ENCODE measurements around the gene TBC1D10A.

The TBC1D10A gene

DNA sequence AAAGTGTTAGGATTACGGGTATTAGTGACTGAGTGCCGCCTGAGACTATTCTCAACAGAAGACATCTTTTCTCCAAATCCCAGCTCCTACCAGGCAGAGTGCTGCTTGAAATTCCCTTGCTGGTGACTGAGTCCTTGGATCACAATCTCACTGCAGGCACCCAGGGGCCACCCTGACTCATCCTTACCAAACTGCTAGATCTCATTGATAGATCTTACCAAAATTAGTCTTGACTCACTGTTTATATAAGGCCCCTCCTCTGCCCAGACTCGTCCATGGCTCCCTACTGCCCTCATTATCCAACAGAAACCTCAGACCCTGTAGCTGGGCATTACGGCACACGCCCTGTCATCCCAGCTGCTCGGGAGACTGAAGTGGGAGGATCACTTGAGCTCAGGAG lies 14.7 kb downstream of the TBC1D10A start:
- DNase-seq (ENCODE audit: insufficient read length, low spot score) (no peak), FAIRE-seq (no peak)

GRCh38 chr22:30310881-30311771 lies 15.6 kb downstream of the TBC1D10A start:
- TF ChIP-seq CTCF (IDR thresholded peaks at IDR 0.05; ENCODE audit: insufficient read depth, missing control alignments), result no peak
- no peak for FAIRE-seq
- no peak for DNase-seq (ENCODE audit: insufficient read length, low spot score)

More for the DNA sequence above, 14.7 kb downstream of the TBC1D10A start:
- no peak for TF ChIP-seq CTCF (IDR thresholded peaks at IDR 0.05; ENCODE audit: insufficient read depth, missing control alignments)

DNA sequence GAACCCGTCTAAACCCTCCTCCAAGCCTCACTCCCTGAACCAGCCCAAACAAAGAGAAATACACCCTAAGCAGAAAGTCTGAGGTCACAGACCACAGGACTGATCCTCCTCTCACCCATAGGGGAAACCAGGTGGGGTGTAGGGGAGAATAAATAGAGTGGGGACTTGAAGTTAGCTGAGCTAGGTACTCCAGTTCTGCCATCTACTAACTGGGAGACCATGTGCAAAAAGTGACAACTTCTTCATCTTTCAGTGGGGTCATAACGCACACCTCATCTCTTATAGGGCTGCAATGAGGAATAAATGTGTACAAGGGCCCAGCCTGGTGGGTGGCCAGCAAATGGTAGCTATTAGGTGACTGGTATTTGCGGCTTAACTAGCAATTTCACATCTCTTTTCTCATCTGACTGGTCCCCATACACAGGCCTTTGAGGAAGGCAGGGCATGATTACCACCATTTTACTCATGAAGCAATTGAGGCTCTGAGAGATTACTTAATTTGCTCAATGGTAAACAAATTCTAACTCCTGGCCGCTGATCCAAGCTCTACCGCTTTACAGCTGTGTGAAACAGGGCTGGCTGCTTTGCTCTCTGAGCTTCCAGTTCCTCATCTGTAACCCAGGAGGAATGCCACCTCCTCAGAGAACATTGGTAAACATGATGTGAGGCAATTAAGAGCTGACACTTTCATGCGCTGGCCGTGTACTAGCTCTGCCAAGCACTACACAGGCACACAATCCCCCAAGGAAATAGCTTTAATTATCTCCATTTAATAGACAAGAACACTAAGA lies 16.6 kb downstream of the TBC1D10A start:
- DNase-seq (ENCODE audit: insufficient read length, low spot score) (no peak), FAIRE-seq (no peak)
- no peak for TF ChIP-seq CTCF (IDR thresholded peaks at IDR 0.05; ENCODE audit: insufficient read depth, missing control alignments)

GRCh38 chr22:30308518-30309230 lies 18.1 kb downstream of the TBC1D10A start:
- no peak for DNase-seq (ENCODE audit: insufficient read length, low spot score)
- no peak for FAIRE-seq
- no peak for TF ChIP-seq CTCF (IDR thresholded peaks at IDR 0.05; ENCODE audit: insufficient read depth, missing control alignments)

DNA sequence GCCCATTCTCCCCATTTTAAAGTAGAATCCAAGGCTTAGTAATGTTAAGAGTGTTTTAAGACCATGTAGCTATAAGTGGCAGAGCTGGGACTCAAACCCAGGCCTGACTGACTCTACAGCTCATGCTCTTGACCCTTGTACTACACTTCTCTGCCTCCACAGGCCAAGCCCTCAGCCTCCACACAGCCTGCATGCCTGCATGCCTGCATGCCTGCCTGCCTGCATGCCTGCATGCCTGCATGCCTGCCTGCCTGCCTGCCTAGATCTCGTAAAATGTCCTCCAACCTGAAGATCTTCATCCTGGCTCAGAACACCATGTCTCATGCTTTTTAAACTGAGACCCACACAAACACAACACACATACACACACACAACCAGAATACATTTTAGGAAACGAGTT lies 18.6 kb downstream of the TBC1D10A start:
- FAIRE-seq, result no peak

GRCh38 chr22:30307041-30307574 lies 19.6 kb downstream of the TBC1D10A start:
- no peak for FAIRE-seq
- no peak for DNase-seq (ENCODE audit: insufficient read length, low spot score)
- no peak for TF ChIP-seq CTCF (IDR thresholded peaks at IDR 0.05; ENCODE audit: insufficient read depth, missing control alignments)

More for the DNA sequence above, 18.6 kb downstream of the TBC1D10A start:
- no peak for TF ChIP-seq CTCF (IDR thresholded peaks at IDR 0.05; ENCODE audit: insufficient read depth, missing control alignments)
- no peak for DNase-seq (ENCODE audit: insufficient read length, low spot score)

All from D721Med (cell line).